Measurements from ENCODE around the gene PREB. TPM values are rescaled to one million over a fixed set of nuclear protein-coding genes. Genes with fewer than 3 reads are reported as not detected.

Gene PREB
- total RNA-seq, 1 experiment from 2014 or later: 52.7 TPM

DNA sequence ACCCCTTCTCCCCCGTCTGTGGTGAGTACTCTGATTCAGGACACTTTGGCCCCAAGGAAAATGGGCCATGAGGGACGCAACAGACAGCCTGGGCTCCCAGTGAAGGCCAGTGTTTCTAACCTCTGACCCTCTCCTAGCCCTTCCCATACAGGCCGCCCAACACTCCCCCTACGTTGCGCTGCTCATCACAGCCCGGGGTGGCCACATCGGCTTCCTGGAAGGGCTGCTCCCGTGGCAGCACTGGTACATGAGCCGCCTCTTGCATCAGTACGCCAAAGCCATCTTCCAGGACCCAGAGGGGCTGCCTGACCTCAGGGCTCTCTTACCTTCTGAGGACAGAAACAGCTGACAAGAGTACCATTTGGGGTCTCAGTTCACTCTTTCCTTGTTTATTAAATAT, 4.0 kb downstream of the PREB start:
- Histone ChIP-seq H3K36me3 (ENCODE audit: insufficient read depth, low read length, poor library complexity, severe bottlenecking) (peaks cover 29% of the 10 kb centered on the region), H3K27ac (ENCODE audit: low read depth, low read length, poor library complexity, severe bottlenecking) (no peak overlapping the region), H3K27me3 (replicated peaks; ENCODE audit: insufficient read depth, low read depth, low read length, poor library complexity) (no peaks in the 10 kb centered on the region), H3K4me3 (ENCODE audit: low read depth, low read length, poor library complexity, severe bottlenecking) (no peak overlapping the region), H3K9me3 (ENCODE audit: low read depth, low read length, poor library complexity, severe bottlenecking) (no peaks in the 10 kb centered on the region), H3K4me1 (ENCODE audit: insufficient read depth, low read length, poor library complexity, severe bottlenecking) (peaks cover 13% of the 10 kb centered on the region)
- no peak for DNase-seq (ENCODE audit: low spot score)
- no peak for TF ChIP-seq EZH2 (IDR thresholded peaks at IDR 0.05; ENCODE audit: borderline replicate concordance, low read depth, low read length, poor library complexity, severe bottlenecking)
- TF ChIP-seq, protein P1, sequence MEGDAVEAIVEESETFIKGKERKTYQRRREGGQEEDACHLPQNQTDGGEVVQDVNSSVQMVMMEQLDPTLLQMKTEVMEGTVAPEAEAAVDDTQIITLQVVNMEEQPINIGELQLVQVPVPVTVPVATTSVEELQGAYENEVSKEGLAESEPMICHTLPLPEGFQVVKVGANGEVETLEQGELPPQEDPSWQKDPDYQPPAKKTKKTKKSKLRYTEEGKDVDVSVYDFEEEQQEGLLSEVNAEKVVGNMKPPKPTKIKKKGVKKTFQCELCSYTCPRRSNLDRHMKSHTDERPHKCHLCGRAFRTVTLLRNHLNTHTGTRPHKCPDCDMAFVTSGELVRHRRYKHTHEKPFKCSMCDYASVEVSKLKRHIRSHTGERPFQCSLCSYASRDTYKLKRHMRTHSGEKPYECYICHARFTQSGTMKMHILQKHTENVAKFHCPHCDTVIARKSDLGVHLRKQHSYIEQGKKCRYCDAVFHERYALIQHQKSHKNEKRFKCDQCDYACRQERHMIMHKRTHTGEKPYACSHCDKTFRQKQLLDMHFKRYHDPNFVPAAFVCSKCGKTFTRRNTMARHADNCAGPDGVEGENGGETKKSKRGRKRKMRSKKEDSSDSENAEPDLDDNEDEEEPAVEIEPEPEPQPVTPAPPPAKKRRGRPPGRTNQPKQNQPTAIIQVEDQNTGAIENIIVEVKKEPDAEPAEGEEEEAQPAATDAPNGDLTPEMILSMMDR (conservative IDR thresholded peaks at IDR 0.05; ENCODE audit: low read depth, low read length): no peak
- ChIA-PET POLR2A (ENCODE audit: low non-redundant PET) (no interaction called here), CTCF (no interaction called here)
- intact Hi-C loops (cut with micrococcal nuclease; ENCODE audit: unreplicated experiment): no loop called here
- no TSS peak for BruUV-seq (replicated peaks)

DNA sequence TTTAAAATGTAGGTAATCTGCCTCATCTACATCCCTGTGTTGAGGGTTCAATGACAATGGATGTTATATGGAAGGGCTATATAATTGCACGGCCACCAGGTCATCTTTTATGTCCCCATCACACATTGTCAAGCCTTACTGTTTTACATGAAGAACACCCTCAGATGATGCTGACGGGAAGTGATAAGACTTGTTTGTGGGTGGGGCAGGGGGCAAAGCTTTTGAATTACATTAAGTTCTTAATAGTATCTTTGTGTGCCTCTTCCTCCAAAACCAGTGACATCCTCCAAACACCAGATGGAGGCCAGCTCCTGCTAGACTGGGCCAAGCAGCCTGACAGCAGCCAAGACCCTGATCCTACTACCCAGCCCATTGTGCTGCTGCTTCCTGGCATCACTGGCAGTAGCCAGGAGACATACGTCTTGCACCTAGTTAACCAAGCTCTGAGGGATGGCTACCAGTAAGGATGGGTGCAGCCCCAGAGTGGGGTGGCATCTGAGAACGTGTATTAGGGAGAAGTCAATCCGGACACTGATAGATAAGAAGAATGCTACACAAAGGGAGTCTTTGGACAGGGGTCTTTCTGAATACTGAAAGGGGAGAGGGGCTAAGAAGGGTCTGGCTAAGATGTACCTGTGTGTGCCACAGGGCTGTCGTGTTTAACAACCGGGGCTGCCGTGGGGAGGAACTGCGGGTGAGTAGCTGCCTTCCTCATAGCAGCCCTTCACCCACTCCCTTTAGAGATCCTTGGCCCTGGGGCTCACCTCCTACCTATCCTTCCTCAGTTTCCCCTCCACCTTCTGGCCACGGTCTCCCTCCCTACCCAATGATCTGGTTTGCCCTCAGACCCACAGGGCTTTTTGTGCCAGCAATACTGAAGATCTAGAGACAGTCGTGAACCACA, 5.5 kb downstream of the PREB start:
- H3K27me3 ChIP-seq (replicated peaks; ENCODE audit: insufficient read depth, low read depth, low read length, poor library complexity): no peaks in the 10 kb centered on the region
- no peak for DNase-seq (ENCODE audit: low spot score)
- H3K27ac ChIP-seq (ENCODE audit: low read depth, low read length, poor library complexity, severe bottlenecking): no peak overlapping the region
- peaks cover 28% of the 10 kb centered on the region for H3K4me1 ChIP-seq (ENCODE audit: insufficient read depth, low read length, poor library complexity, severe bottlenecking)
- intact Hi-C loops (cut with micrococcal nuclease; ENCODE audit: unreplicated experiment): no loop called here
- no peaks in the 10 kb centered on the region for H3K9me3 ChIP-seq (ENCODE audit: low read depth, low read length, poor library complexity, severe bottlenecking)
- TF ChIP-seq EZH2 (IDR thresholded peaks at IDR 0.05; ENCODE audit: borderline replicate concordance, low read depth, low read length, poor library complexity, severe bottlenecking): no peak
- TF ChIP-seq, protein P1 (conservative IDR thresholded peaks at IDR 0.05; ENCODE audit: low read depth, low read length): no peak
- no peak overlapping the region for H3K4me3 ChIP-seq (ENCODE audit: low read depth, low read length, poor library complexity, severe bottlenecking)
- BruUV-seq (replicated peaks): no TSS peak
- peaks cover 29% of the 10 kb centered on the region for H3K36me3 ChIP-seq (ENCODE audit: insufficient read depth, low read length, poor library complexity, severe bottlenecking)
- POLR2A ChIA-PET (ENCODE audit: low non-redundant PET): no interaction called here
- CTCF ChIA-PET: no interaction called here

DNA sequence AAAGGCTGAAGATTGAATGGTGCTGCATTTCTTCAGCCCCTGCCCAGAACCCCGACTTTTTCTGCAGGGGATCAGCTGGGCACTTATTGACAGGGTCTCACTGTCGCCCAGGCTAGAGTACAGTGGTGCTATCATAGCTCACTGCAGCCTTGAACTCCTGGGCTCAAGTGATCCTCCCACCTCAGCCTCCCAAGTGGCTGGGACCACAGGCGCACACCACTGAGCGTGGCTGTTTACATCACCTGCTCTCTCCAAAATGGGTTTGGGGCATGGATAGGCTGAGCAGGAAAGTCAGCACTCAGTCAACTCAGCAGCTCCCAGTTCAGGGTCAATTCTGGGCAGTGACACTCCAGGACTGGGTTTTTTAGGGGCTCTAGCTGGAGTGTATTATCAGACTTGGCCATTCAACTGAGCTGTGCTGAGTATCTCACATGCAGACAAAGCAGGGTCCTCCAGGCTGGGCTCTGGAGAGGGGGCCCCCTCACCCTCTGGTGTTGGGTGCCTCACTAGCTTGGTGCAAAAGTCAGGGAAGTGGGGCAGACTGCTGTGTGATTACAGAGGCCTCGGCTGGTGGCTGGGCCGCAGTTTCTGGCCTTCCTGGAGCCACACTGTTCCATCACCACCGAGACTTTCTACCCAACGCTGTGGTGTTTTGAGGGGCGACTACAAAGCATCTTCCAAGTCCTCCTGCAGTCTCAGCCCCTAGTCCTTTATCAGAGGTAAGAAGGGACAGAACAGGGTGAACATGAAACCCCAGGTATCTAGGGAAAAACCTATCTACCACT, 6.4 kb downstream of the PREB start:
- intact Hi-C loops (cut with micrococcal nuclease; ENCODE audit: unreplicated experiment): no loop called here
- CTCF ChIA-PET: no interaction called here
- Histone ChIP-seq H3K9me3 (ENCODE audit: low read depth, low read length, poor library complexity, severe bottlenecking) (no peaks in the 10 kb centered on the region), H3K36me3 (ENCODE audit: insufficient read depth, low read length, poor library complexity, severe bottlenecking) (peaks cover 28% of the 10 kb centered on the region), H3K27me3 (replicated peaks; ENCODE audit: insufficient read depth, low read depth, low read length, poor library complexity) (peaks cover 4% of the 10 kb centered on the region), H3K4me1 (ENCODE audit: insufficient read depth, low read length, poor library complexity, severe bottlenecking) (peaks cover 23% of the 10 kb centered on the region), H3K27ac (ENCODE audit: low read depth, low read length, poor library complexity, severe bottlenecking) (no peak overlapping the region), H3K4me3 (ENCODE audit: low read depth, low read length, poor library complexity, severe bottlenecking) (no peak overlapping the region)
- no peak for DNase-seq (ENCODE audit: low spot score)
- TF ChIP-seq, protein P1 (conservative IDR thresholded peaks at IDR 0.05; ENCODE audit: low read depth, low read length): no peak
- no peak for TF ChIP-seq EZH2 (IDR thresholded peaks at IDR 0.05; ENCODE audit: borderline replicate concordance, low read depth, low read length, poor library complexity, severe bottlenecking)
- POLR2A ChIA-PET (ENCODE audit: low non-redundant PET): no interaction called here
- no TSS peak for BruUV-seq (replicated peaks)

All from A673 (cell line).